A673 (cell line): ENCODE data around the gene UBE3B.

Source experiments
- CTCF ChIP-seq: fragments of 300-800, 200-600 bp; sonication (generic); conservative IDR thresholded peaks from 2 replicates; pipeline ENCODE4 v1.5.1; 2017; ENCODE audit warnings: low read depth, mild to moderate bottlenecking, antibody characterized with exemption, low read length, moderate library complexity, mixed read lengths
- EZH2 ChIP-seq: fragments of 200-600 bp; sonication (generic); IDR thresholded peaks from 2 replicates; pipeline ENCODE4 v1.6.1; 2017; ENCODE audit warnings: borderline replicate concordance, low read depth, mild to moderate bottlenecking, mixed read lengths, antibody characterized with exemption, low read length; ENCODE audit not compliant: poor library complexity, severe bottlenecking

GRCh38 chr12:109458771-109459208, 18.6 kb upstream of the UBE3B start:
- TF ChIP-seq CTCF (no peak), EZH2 (no peak)
